NCI-H2196 (cell line): Measurements from ENCODE around the gene CALD1.

ENCODE experiments used
- DNase-seq: peaks from one replicate; lab custom pipeline; 2025; ENCODE audit not compliant: unreplicated experiment; lab: John Stamatoyannopoulos, UW

Gene CALD1, protein sequence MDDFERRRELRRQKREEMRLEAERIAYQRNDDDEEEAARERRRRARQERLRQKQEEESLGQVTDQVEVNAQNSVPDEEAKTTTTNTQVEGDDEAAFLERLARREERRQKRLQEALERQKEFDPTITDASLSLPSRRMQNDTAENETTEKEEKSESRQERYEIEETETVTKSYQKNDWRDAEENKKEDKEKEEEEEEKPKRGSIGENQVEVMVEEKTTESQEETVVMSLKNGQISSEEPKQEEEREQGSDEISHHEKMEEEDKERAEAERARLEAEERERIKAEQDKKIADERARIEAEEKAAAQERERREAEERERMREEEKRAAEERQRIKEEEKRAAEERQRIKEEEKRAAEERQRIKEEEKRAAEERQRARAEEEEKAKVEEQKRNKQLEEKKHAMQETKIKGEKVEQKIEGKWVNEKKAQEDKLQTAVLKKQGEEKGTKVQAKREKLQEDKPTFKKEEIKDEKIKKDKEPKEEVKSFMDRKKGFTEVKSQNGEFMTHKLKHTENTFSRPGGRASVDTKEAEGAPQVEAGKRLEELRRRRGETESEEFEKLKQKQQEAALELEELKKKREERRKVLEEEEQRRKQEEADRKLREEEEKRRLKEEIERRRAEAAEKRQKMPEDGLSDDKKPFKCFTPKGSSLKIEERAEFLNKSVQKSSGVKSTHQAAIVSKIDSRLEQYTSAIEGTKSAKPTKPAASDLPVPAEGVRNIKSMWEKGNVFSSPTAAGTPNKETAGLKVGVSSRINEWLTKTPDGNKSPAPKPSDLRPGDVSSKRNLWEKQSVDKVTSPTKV

DNA sequence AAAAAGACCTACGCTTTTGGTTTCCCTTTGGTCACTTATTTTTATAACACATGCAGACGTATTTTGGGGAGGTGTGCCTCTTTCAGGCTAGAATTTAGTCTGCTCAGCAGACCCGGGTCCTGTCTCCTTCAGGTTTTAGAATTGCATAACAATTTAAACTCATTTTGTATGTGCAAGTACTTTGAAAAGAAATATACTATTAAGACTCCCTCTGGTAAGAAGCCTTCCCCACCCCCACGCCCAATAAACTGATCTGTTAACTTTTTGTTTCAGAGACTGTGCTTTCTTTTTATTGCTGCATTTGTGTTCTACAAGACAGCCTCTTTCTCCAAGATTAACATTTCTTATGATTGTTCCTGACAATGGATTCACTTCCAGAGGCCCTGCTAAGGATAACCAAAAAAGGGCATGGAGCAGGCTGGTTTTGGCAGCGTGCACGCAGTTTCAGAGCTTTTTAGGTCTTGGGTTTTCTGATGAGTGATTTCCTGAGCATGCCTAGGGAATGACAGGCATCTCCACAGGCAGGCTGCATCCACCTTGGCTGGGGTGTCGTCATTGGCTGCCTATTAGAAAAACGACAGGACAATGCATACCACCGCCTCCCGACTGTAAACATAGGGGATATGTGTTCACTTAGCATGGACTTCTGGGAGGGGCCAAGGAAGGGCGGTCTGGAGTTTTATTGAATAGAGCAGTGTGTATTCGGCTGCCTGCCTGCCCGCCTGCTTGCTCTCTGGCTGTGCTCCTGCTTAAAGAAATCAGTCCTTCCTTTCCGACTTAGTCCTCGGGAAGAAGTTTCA lies at the start of gene CALD1:
Gene CALD1, plus strand, starts transcription at position 694 of the 800 bp plus-strand sequence. CDS start 88,100 bp downstream, outside the sequence.
- no peak for DNase-seq

DNA sequence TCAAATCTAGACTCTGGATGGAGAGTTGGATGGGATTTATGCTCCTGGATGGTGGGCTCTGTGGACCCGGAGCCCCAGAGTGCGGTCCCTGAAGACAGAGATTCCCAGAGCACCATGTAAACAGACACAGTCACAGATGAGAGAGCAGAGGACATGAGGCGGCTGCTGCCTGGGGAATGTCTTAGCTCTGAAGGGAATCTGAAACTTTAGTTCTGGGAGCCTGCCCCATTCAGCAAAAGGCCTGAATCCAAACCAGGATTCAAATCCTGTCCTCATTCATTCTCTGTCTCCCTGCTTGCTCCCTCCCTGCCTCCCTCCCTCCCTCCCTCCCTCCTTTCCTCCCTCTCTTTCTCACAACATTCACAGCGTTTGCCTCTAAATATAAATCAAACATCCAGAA lies 49.5 kb upstream of the CALD1 start:
- DNase-seq, result no peak

DNA sequence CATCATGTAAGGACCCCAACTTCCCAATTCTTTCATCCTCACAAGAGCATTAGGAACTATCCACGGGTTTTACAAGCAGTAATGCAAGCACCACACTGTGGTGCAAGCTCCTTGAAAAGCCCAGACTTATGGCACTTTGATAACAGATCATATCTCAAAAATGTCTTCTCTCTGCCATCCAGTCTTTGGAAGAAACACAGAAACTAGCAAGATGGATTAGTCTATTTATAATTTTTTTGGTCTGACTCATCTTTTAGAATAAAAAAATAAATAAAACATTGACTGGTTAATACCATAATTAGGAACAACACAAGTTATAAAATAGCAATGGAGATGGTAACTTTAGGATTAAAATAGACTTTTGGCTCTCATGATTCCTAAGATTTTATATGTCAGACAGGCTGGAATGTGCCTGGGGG lies 49.0 kb upstream of the CALD1 start:
- DNase-seq, result no peak

DNA sequence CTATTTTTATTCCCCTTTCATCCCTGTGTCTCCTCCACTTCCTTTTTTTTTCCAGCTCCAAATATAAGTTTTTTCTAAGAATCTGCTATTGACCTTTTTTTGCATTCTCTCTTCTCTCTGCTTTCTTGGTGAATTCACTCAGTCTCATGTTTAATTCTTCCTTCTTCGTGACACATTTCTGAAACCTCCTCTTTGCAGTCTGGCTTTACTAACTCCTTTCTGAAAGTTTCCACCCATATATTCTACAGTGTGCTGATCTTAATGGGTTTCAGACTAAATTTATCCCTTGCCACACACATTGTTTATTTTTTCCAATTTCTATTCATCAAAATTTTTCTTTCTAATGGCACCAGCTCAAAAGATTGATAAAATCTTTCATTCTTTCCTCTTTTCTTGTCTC lies 47.8 kb upstream of the CALD1 start:
- DNase-seq, result no peak

DNA sequence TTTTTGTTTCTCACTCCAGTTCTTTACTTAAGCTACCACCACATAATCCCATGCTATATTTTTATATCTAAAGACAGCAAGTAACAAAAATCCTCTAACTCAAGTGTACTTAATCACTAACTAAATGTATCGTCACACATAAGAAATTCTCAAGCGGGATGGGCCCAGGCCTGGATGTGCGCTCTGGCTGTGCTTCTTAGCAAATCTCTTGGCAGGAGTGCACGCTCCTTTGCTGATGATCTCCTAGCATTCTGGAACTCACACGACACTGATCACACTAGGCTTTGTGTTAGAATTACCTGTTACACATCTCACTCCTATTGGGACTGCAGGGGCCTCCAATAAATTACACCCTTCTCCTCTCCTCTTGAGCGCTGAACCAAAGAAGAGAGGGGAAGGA lies 46.7 kb upstream of the CALD1 start:
- no peak for DNase-seq

DNA sequence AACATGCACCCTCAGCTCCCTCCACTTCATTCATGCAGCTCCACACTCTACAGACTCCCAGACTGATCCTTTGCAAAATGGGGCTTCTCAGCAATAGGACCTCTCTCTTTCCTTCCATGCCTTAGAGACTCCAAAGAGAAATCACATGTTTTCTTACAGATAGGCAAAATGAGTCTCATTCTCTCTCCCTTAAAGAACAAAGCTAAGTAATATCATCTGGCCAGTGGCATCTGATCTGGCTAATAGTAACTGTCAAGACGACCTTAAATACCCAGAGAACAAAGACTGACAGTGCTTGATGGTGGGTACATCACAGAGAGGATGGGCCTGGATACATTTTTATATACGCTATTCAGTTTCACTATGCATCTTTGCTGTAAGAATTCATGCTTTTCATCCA lies 43.1 kb upstream of the CALD1 start:
- DNase-seq, result no peak

DNA sequence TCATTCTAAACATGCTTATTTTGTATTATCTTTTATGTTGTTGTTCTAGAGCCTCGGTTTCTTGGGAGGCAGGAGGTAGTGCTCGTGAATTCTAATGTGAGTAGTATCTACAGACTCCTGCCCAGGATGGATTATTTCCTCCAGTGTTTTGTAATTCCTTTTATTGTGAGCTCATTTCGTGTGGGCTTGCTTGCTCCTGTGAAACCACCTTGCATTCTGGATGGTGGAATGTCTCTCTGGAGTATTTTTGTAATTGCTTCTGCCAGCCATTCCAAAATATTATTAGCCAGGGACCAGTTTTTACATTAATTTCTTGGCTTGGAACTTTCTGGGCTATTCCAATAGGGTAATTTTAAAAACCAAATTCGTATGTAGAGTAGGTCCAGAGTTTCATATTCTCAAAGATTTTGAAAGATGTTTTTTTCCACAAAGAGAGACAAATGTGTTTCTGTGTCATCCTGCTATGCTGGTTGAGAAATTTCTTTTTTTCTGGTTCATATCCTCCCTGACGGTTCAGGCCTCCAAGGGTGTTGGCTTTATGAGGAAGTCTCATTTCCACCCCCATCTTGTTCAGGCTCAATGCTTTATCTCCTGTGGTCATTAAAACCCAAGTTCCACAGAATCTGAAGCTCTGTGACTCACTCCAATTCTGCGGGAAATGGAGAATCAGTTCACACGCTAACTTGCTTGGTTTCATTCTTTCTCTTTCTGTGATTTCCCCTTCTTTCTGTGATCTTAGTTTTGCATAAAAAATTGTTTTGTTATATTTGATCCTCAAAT lies 41.7 kb upstream of the CALD1 start:
- no peak for DNase-seq

DNA sequence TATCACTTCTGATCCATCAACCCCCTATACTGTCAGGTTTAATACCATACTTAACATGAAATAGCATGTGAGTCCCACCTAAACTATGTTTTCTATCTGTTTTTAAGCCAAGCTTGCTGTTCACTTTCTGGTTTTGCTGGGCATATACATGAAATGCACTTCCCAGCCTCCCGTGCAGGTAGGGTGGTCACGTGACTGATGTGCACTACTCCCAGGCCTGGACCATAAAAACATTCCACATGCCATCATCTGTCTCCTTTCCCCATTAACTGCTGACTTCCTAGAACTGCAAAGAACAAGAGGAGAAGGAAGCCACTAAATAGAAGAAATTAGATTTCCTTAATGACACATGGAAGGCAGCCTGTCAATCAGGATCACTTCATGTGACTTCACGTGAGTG lies 40.1 kb upstream of the CALD1 start:
- no peak for DNase-seq

DNA sequence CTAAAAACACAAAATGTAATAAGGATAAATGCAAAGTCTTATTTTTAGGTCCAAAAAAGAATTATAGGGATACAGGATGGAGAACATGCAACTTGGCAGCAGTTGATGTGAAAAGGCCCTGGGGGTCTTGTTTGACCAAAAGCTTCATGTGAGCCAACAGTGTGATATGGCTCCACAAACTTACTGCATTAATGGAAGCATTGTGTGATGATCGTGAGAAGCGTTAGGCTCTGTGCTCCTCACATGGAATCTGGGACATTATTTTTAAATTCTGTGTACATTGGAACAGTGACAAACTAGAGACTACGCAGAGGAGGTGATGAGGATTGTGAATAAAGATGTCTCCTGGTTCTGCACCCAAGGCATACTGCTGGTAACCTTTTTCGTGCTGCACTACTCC lies 39.1 kb upstream of the CALD1 start:
- no peak for DNase-seq

DNA sequence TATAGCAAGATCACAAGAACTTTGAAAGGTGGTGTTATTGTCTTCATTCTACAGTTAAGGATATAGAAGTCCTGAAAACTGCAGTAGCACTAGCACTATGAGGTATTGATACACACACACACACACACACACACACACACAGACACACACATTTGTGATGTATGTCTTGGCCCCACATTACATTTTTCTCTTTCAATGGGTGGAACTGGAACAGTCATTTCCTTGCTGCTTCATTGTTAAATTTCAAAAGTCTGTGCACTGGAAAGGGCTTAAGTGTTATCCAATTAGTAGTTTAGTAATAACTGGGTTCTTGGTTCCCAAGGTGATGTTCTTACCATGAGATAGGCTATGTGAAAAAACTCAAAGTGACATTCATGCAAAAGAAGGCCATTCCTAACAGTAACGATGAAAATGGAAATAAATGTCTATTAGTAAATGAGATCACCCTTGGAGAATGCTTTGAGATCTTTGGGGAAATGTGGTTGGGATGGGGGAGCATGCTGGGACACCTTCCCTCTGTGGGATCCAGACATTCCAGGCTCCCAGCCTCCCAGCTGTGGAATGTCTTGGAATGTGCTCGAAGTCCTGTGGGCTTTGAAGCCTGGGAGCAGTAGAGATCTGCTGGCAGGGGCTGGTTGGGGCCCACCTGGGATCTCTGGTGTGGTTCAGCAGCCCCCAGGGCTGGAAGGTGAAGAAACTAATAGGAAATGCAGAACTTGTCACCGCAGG lies 37.4 kb upstream of the CALD1 start:
- DNase-seq, result no peak

DNA sequence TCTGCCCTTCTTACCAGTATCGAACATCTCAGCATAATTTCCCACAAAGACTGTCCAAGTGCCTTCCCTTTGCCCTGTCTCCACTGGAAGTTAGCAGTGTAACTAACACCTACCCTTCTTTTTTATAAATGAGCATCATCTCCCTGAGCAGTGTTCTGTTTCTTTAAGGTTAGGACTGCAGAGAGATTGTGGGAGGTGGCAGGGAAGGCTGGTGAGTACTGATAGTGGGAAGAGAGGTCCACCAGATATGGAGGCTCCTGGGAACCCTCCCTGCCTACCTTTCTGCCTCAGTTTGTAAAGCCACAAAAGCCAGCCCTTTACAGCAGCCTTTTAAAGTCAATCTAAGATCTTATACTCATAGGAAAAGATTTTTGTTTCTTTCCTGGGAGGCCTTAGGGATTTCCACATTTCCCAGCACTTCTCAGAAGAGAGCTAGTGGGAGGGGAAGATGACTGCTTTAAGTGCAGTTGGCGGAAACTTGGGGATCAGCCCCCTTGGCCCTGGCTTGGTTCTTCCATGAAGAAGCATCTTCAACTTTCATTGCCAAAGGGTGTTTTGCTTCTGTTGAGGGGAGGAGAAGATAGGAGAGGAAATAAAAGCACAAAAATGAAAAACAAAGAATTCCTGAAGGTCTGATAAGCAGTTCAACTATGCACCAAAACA lies 36.6 kb upstream of the CALD1 start:
- no peak for DNase-seq

DNA sequence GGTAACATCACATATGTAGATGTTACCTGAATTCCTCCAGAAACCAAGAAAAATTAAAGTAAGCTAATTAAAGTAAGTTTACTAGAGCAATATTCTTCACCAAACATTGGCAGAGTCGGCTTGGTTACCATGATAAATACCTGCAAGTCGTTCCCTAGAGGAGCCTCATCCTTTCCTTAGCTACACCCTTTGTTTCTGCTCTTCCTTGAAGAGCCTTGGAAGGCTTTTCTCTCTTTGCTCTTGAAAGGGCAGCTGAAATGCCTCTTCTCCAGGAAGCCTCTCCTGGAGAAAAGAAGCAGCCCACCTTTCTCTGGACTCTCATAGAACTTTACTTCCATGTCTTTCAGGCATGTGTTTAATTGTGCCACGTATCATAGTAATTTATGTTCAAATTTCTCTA lies 34.9 kb upstream of the CALD1 start:
- DNase-seq, result no peak

DNA sequence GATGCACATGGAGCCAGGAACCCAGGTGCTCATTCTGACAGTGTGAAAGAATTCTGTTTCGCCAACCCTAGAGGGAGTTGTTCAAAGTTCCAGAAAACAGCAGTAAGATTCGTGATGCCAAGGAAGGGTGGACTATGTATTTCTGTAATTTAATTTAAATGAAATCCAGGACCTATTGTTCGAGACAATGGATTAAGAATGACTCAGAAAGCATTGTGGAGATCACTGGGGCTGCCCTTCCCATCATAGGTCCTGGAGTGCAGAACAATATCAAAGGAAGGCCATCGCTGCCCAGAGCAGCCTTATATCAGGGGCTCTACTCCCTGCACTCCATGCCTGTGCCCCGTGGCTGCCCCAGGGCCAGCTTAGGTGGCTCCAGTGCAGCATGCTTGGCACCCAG lies 32.1 kb upstream of the CALD1 start:
- DNase-seq, result no peak

DNA sequence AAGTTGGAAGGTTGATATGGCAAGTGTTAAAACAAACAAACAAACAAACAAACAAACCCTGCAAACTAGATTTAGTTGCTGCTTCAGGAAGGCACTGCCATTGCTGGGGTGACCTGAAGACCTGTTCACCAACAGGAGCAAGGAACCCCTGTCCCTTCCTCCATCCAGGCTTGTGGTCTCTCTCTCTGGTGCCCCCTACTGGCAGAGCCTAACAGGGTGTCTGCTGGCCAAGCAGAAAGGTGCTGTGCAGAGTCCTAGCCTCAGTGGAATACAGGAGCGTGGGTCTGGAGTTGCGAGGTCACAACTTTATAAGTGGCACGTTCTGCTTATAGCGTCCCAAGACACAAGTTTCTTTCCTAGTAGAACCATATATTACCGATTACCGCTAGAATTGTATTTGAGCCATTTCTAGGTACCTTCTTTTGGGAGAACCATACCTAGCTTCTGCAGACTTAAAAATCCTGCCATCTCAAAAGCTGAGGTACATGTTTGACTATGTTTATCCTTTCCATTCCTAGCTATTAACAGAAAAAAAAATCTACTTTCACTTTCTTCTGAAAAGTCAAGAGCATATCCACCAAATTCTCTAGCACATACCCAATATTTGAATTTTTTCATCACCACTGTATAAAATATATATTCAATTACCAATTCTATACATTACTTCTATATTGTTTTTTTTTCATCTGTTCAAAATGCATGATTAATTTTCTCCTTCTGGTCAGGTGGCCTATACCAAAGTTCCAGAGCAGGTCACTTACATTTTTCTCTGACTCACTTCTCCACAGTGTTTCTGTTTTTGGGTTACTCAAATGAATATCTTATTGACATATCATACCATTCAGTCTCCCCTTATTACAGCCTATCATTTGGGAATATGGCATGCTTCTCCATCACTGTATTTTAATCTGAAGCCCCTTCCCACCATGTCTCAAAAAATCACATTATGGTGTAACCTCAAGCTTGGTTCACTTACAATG lies 29.1 kb upstream of the CALD1 start:
- no peak for DNase-seq

DNA sequence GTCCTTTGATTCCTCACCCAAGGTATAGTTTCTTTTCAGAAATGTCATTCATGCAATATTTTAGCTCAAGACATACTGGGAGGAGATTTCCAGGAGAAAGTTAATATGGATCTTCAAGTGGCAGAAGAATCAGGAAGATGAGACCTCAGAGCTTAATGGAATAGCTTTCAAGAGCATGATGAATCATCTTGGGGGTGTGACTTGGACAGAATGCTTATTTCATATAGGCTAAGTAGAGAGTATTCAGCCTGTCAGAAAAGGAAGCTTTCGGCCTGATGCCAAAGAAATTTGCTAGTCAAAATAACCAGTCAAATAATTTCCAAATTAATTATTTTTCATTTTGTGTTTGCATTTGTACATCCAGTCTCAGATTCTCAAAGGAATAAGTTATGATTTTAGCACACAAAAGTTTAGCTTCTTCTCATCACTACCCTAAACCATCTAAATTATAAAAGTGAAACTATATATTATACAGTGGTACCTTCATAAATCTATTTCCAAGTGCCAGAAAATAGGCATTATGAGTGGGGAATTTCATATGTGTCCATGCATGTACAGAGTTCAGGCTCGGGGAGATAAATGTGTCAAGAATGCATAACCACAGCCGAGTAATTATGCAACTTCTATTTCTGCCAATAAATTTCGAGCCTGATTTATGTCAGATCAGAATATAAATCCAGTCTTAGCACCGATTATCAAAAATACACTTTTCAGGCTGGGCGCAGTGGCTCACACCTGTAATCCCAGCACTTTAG lies 27.3 kb upstream of the CALD1 start:
- no peak for DNase-seq

DNA sequence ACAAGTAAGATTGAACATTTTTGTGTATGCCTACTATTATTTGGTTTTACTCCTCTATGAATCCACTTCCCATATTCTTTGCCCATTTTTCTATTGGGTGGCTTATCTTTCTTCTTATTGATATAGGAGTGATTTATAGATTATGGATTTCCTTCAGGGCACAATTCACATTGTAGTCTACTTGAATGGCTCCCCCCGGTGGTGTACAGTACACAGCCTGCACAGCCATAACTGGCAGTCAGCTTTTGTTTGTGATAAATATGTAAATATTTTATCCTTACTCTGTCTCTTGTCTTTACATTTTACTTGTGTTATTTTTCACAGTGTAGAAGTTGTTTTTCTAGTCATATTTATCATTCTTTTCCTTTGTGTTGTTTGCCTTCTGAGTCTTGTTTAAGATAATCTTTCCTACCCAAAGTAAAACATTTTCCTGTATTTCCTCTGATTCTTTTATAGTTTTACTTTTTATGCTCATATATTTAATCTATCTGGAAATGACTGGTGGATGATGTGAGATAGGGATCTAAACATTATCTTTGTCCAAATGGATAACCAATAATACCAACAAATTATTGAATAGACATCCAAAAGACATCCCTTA lies 23.9 kb upstream of the CALD1 start:
- DNase-seq, result no peak

DNA sequence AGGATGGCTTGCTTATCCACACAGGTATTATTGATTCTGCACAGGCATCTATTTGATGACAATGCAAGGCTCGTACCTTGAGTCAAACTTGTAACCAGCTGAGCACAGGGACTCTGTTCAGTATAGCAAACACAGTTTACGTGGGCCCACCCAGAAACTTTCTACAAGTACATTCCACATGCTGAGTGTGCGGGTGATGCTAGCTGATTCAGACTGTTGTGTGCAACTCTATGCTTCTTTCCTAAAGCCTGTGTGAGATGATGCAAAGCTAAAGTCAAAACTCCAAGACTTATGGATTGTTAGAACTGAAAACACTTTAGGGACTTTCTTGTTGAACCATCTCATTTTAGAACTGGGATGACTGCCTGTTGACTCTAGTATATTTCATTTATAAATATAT lies 21.5 kb upstream of the CALD1 start:
- DNase-seq, result no peak
